HEK293 (cell line): Measurements from ENCODE around the gene LMAN1L.

Source experiments
- FEZF1 ChIP-seq: fragments of 450-650 bp; formaldehyde crosslinking; IDR thresholded peaks from 2 replicates; pipeline ENCODE4 v1.5.1; 2016; ENCODE audit warnings: missing biosample characterization, missing genetic modification characterization
- GLIS1 ChIP-seq: fragments of 450-650 bp; formaldehyde crosslinking; IDR thresholded peaks from 2 replicates; pipeline ENCODE4 v1.5.1; 2016; ENCODE audit warnings: missing biosample characterization, missing genetic modification characterization
- GLIS2 ChIP-seq: fragments of 450-650 bp; formaldehyde crosslinking; IDR thresholded peaks from 2 replicates; pipeline ENCODE4 v1.5.1; 2016; ENCODE audit warnings: missing biosample characterization, missing genetic modification characterization
- HOXA7 ChIP-seq: sonication (generic); formaldehyde crosslinking; IDR thresholded peaks from 2 replicates; pipeline ENCODE4 v1.8.1; 2022; ENCODE audit warnings: missing genetic modification reagents, borderline replicate concordance
- KLF1 ChIP-seq: fragments of 450-650 bp; formaldehyde crosslinking; IDR thresholded peaks from 2 replicates; pipeline ENCODE4 v1.5.1; 2016; ENCODE audit warnings: missing biosample characterization, missing genetic modification characterization
- MZF1 ChIP-seq: fragments of 450-650 bp; formaldehyde crosslinking; IDR thresholded peaks from 2 replicates; pipeline ENCODE4 v1.5.1; 2017; ENCODE audit warnings: missing biosample characterization, missing genetic modification characterization, borderline replicate concordance
- OVOL3 ChIP-seq: fragments of 450-650 bp; formaldehyde crosslinking; IDR thresholded peaks from 2 replicates; pipeline ENCODE4 v1.5.1; 2016; ENCODE audit warnings: missing biosample characterization, missing genetic modification characterization
- RBAK ChIP-seq: fragments of 450-650 bp; formaldehyde crosslinking; IDR thresholded peaks from 2 replicates; pipeline ENCODE4 v1.5.1; 2016; ENCODE audit warnings: missing biosample characterization, missing genetic modification characterization
- SP2 ChIP-seq: fragments of 450-650 bp; formaldehyde crosslinking; IDR thresholded peaks from 2 replicates; pipeline ENCODE4 v1.5.1; 2016; ENCODE audit warnings: missing biosample characterization, missing genetic modification characterization
- ZBTB17 ChIP-seq: fragments of 450-650 bp; formaldehyde crosslinking; IDR thresholded peaks from 2 replicates; pipeline ENCODE4 v1.5.1; 2016; ENCODE audit warnings: missing biosample characterization, missing genetic modification characterization
- ZBTB48 ChIP-seq: fragments of 450-650 bp; formaldehyde crosslinking; IDR thresholded peaks from 2 replicates; pipeline ENCODE4 v1.5.1; 2016; ENCODE audit warnings: missing biosample characterization, missing genetic modification characterization
- ZBTB7A ChIP-seq: fragments of 450-650 bp; formaldehyde crosslinking; IDR thresholded peaks from 2 replicates; pipeline ENCODE4 v1.5.1; 2016; ENCODE audit warnings: low read depth, missing biosample characterization, missing genetic modification characterization
- ZFP37 ChIP-seq: fragments of 450-650 bp; formaldehyde crosslinking; IDR thresholded peaks from 2 replicates; pipeline ENCODE4 v1.5.1; 2016; ENCODE audit warnings: missing biosample characterization, missing genetic modification characterization
- ZIC2 ChIP-seq: fragments of 450-650 bp; formaldehyde crosslinking; IDR thresholded peaks from 2 replicates; pipeline ENCODE4 v1.5.1; 2016; ENCODE audit warnings: missing biosample characterization, missing genetic modification characterization
- ZNF10 ChIP-seq: fragments of 450-650 bp; formaldehyde crosslinking; IDR thresholded peaks from 2 replicates; pipeline ENCODE4 v1.5.1; 2017; ENCODE audit warnings: missing biosample characterization, missing genetic modification characterization
- ZNF140 ChIP-seq: fragments of 450-650 bp; formaldehyde crosslinking; IDR thresholded peaks from 2 replicates; pipeline ENCODE4 v1.5.1; 2016; ENCODE audit warnings: missing biosample characterization, missing genetic modification characterization
- ZNF174 ChIP-seq: fragments of 450-650 bp; formaldehyde crosslinking; IDR thresholded peaks from 2 replicates; pipeline ENCODE4 v1.5.0; 2017; ENCODE audit warnings: missing biosample characterization, mild to moderate bottlenecking, missing genetic modification characterization
- ZNF211 ChIP-seq: fragments of 450-650 bp; formaldehyde crosslinking; IDR thresholded peaks from 2 replicates; pipeline ENCODE4 v1.5.1; 2016; ENCODE audit warnings: low read depth, missing biosample characterization, missing genetic modification characterization
- ZNF530 ChIP-seq: fragments of 450-650 bp; formaldehyde crosslinking; IDR thresholded peaks from 2 replicates; pipeline ENCODE4 v1.5.1; 2016; ENCODE audit warnings: low read depth, missing biosample characterization, missing genetic modification characterization
- ZNF558 ChIP-seq: fragments of 450-650 bp; formaldehyde crosslinking; IDR thresholded peaks from 2 replicates; pipeline ENCODE4 v1.5.1; 2016; ENCODE audit warnings: missing biosample characterization, missing genetic modification characterization
- ZNF560 ChIP-seq: fragments of 450-650 bp; formaldehyde crosslinking; IDR thresholded peaks from 2 replicates; pipeline ENCODE4 v1.5.1; 2017; ENCODE audit warnings: missing biosample characterization, missing genetic modification characterization, borderline replicate concordance
- ZNF596 ChIP-seq: fragments of 450-650 bp; IDR thresholded peaks from 2 replicates; pipeline ENCODE4 v1.5.0; 2018; ENCODE audit warnings: missing biosample characterization, mild to moderate bottlenecking, missing genetic modification characterization, moderate library complexity
- ZNF660 ChIP-seq: fragments of 450-650 bp; IDR thresholded peaks from 2 replicates; pipeline ENCODE4 v1.5.1; 2018; ENCODE audit warnings: missing biosample characterization, mild to moderate bottlenecking, missing genetic modification characterization
- ZNF777 ChIP-seq: fragments of 450-650 bp; formaldehyde crosslinking; IDR thresholded peaks from 2 replicates; pipeline ENCODE4 v1.5.1; 2017; ENCODE audit warnings: missing biosample characterization, missing genetic modification characterization, borderline replicate concordance
- ZNF830 ChIP-seq: fragments of 450-650 bp; IDR thresholded peaks from 2 replicates; pipeline ENCODE4 v1.5.0; 2018; ENCODE audit warnings: missing biosample characterization, missing genetic modification characterization, low read depth, mild to moderate bottlenecking, moderate library complexity
- TF ChIP-seq, protein P1 (sequence below): fragments of 450-650 bp; formaldehyde crosslinking; IDR thresholded peaks from 2 replicates; pipeline ENCODE4 v1.5.1; 2016; ENCODE audit warnings: missing biosample characterization, missing genetic modification characterization
- TF ChIP-seq, protein P2 (sequence below): fragments of 450-650 bp; formaldehyde crosslinking; IDR thresholded peaks from 2 replicates; pipeline ENCODE4 v1.5.1; 2016; ENCODE audit warnings: missing biosample characterization, missing genetic modification characterization
- TF ChIP-seq, protein P3 (sequence below): fragments of 450-650 bp; formaldehyde crosslinking; IDR thresholded peaks from 2 replicates; pipeline ENCODE4; 2016; ENCODE audit warnings: missing biosample characterization, missing genetic modification characterization

Gene LMAN1L

DNA sequence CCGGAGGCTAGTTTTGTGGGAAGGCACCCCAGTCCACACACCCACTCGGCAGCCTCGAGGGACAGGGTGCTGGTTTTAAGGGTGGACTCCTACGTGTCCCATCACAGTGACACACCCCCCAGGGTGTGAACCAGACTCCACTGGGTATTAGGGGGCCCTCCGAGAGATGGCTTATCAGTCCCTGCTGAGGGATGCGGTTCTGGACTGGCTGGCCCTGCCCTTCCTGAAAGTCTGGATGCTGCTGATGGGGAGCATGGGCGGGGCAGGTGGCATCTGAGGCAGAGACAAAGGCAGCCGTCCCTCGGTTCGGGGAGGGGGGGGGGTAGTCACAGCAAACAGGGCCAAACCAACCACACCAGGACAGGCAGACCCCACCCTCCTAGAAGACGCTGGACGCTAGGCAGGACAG, 31.3 kb downstream of the LMAN1L start (continued):
- TF ChIP-seq ZNF596 (tag by site-specific recombination) (no peak), ZBTB17 (tag by site-specific recombination) (no peak), ZNF530 (tag by site-specific recombination) (no peak), ZNF211 (no peak), GLIS2 (tag by site-specific recombination) (no peak; the same call in 1 of the 2 replicates), ZNF174 (tag by site-specific recombination) (no peak), OVOL3 (tag by site-specific recombination) (no peak), ZNF558 (tag by site-specific recombination) (no peak), ZNF660 (tag by site-specific recombination) (no peak), ZNF560 (tag by site-specific recombination) (no peak), FEZF1 (tag by site-specific recombination) (no peak), SP2 (tag by site-specific recombination) (0 out of 2 replicates have a peak, but pooled peaks have one; percentile 6), KLF1 (tag by site-specific recombination) (peak; percentile 70), RBAK (tag by site-specific recombination) (no peak), ZFP37 (tag by site-specific recombination) (no peak), ZBTB7A (tag by site-specific recombination) (no peak), GLIS1 (tag by site-specific recombination) (peak; percentile 36; the same call in 1 of the 2 replicates), ZNF777 (tag by site-specific recombination) (no peak), ZNF10 (tag by site-specific recombination) (no peak), ZNF830 (tag by site-specific recombination) (no peak), ZIC2 (tag by site-specific recombination) (0 out of 2 replicates have a peak, but pooled peaks have one; percentile 10), ZNF140 (tag by site-specific recombination) (no peak), HOXA7 (CRISPR knock-in tag) (no peak), ZBTB48 (tag by site-specific recombination) (peak; percentile 32; the same call in 1 of the 2 replicates), MZF1 (tag by site-specific recombination) (no peak)
- TF ChIP-seq, protein P1, sequence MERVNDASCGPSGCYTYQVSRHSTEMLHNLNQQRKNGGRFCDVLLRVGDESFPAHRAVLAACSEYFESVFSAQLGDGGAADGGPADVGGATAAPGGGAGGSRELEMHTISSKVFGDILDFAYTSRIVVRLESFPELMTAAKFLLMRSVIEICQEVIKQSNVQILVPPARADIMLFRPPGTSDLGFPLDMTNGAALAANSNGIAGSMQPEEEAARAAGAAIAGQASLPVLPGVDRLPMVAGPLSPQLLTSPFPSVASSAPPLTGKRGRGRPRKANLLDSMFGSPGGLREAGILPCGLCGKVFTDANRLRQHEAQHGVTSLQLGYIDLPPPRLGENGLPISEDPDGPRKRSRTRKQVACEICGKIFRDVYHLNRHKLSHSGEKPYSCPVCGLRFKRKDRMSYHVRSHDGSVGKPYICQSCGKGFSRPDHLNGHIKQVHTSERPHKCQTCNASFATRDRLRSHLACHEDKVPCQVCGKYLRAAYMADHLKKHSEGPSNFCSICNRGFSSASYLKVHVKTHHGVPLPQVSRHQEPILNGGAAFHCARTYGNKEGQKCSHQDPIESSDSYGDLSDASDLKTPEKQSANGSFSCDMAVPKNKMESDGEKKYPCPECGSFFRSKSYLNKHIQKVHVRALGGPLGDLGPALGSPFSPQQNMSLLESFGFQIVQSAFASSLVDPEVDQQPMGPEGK = no peak
- TF ChIP-seq, protein P2, sequence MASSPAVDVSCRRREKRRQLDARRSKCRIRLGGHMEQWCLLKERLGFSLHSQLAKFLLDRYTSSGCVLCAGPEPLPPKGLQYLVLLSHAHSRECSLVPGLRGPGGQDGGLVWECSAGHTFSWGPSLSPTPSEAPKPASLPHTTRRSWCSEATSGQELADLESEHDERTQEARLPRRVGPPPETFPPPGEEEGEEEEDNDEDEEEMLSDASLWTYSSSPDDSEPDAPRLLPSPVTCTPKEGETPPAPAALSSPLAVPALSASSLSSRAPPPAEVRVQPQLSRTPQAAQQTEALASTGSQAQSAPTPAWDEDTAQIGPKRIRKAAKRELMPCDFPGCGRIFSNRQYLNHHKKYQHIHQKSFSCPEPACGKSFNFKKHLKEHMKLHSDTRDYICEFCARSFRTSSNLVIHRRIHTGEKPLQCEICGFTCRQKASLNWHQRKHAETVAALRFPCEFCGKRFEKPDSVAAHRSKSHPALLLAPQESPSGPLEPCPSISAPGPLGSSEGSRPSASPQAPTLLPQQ = no peak
- TF ChIP-seq, protein P3, sequence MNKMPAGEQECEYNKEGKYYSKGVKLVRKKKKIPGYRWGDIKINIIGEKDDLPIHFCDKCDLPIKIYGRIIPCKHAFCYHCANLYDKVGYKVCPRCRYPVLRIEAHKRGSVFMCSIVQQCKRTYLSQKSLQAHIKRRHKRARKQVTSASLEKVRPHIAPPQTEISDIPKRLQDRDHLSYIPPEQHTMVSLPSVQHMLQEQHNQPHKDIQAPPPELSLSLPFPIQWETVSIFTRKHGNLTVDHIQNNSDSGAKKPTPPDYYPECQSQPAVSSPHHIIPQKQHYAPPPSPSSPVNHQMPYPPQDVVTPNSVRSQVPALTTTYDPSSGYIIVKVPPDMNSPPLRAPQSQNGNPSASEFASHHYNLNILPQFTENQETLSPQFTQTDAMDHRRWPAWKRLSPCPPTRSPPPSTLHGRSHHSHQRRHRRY (tag by site-specific recombination) = no peak
